WERI-Rb-1 (cell line): Measurements from ENCODE around the gene FSTL4.
A peak's percentile ranks its signal among the peaks of the same experiment; 100 is the strongest.

Experiments used
- DNase-seq: peaks from one replicate; pipeline ENCODE4 v3.0.0-alpha.2; 2020
- H3K27ac ChIP-seq: fragments of 250-450 bp; sonication (Bioruptor Pico); 2 replicates; pipeline ENCODE4 v1.5.1; 2020; ENCODE audit warnings: mild to moderate bottlenecking, moderate library complexity
- H3K27me3 ChIP-seq: fragments of 250-450 bp; sonication (Bioruptor Pico); 2 replicates; pipeline ENCODE4 v1.5.1; 2021; ENCODE audit warnings: mild to moderate bottlenecking, low read depth, moderate library complexity; ENCODE audit not compliant: insufficient read depth, severe bottlenecking
- H3K36me3 ChIP-seq: fragments of 250-450 bp; sonication (Bioruptor Pico); 2 replicates; pipeline ENCODE4 v1.5.1; 2020; ENCODE audit warnings: mild to moderate bottlenecking, moderate library complexity
- H3K4me3 ChIP-seq: 2 replicates; pipeline ENCODE4 v1.5.1; 2011; ENCODE audit warnings: low read depth, mild to moderate bottlenecking, control low read depth, low read length
- H3K9me3 ChIP-seq: fragments of 250-450 bp; sonication (Bioruptor Pico); 2 replicates; pipeline ENCODE4 v1.5.1; 2021; ENCODE audit warnings: mild to moderate bottlenecking, moderate library complexity; ENCODE audit not compliant: severe bottlenecking
- TF ChIP-seq, protein P1 (sequence below): IDR thresholded peaks from 2 replicates; pipeline ENCODE4 v1.5.1; 2011; ENCODE audit warnings: low read depth, mild to moderate bottlenecking, control low read depth, inconsistent platforms, low read length

Gene FSTL4

DNA sequence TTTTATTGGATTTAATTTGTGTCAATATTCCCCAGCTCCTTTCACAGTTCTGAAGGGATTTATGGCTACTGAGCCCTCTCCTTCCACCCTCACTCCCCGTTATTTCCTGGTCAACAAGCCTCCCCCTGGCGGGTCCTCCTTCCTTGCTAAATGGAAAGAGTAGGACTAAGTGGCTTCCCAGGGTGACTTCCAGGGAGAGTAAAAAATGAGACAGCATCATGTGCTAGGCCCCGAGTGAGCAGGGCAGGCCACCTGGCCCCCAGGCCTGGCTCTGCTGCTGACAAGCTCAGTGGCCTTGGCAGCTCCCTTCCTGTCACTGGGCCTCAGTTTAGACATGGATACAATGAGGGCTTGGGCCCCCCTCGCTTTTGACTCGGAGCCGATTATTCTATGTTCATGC, 359.3 kb downstream of the FSTL4 start:
- no peak for DNase-seq
- H3K9me3 ChIP-seq: no peaks in the 10 kb centered on the region
- TF ChIP-seq, protein P1, sequence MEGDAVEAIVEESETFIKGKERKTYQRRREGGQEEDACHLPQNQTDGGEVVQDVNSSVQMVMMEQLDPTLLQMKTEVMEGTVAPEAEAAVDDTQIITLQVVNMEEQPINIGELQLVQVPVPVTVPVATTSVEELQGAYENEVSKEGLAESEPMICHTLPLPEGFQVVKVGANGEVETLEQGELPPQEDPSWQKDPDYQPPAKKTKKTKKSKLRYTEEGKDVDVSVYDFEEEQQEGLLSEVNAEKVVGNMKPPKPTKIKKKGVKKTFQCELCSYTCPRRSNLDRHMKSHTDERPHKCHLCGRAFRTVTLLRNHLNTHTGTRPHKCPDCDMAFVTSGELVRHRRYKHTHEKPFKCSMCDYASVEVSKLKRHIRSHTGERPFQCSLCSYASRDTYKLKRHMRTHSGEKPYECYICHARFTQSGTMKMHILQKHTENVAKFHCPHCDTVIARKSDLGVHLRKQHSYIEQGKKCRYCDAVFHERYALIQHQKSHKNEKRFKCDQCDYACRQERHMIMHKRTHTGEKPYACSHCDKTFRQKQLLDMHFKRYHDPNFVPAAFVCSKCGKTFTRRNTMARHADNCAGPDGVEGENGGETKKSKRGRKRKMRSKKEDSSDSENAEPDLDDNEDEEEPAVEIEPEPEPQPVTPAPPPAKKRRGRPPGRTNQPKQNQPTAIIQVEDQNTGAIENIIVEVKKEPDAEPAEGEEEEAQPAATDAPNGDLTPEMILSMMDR: no peak
- no peak overlapping the region for H3K4me3 ChIP-seq
- H3K27ac ChIP-seq: no peak overlapping the region
- H3K27me3 ChIP-seq: no peaks in the 10 kb centered on the region
- H3K36me3 ChIP-seq: no peaks in the 10 kb centered on the region

DNA sequence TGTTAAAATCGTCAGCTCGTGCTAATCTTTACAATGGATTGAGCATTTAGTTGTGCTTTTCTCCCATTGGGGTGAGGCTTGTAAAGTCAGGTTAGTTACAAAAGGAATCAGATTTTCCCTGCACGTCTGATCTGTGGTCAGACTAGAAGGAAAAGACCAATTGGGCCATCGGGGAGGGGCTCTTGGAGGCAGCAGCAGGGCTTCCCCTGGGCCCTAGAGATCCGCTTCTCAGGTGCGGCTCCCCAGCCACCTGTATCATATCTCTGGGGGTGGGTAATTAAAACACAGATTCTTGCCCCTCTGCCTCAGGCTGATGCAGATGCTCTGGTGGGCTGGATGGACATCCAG, 360.2 kb downstream of the FSTL4 start:
- Histone ChIP-seq H3K27ac (no peak overlapping the region; the same call in 1 of the 2 replicates), H3K4me3 (no peak overlapping the region)

DNA sequence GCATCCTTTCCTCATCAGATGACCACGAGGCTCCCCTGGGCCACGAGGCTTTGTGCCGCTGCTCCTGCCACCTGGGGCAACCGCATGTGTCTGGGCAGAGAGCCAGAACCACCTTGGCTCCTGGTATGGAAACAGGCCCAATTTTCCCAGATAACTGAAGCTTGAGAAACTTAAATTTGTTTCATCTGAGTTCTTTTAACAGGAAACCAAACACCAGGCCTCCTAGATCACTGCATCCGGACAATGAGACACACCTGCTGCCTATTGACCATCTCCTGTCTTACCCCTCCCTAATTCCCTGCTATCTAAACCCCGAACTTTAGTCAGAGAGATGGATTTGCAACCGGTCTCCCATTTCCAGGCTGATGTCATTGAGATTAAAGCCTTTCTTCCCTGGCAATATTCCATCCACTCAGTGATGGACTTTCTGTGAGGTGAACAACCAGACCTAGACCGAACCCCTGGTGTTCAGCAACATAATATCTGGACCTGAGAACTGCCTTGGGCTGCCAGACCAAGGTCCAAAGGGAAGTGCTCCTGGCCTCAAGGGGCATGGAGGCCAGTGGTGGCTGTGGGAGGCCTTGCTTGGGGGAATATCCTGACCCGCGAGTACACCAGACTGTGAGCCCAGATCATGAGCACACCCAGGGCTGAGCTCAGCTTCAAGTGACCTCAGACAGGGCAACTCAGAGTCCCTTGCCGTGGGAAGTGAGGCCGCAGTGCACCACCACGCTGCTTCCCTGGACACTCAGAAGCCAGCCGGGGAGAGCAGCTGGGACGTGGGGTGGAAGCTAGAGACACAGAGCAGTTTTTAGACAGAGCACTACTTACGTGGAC, 360.8 kb downstream of the FSTL4 start:
- Histone ChIP-seq H3K27ac (peak overlapping the region; percentile 14; the same call in 1 of the 2 replicates), H3K9me3 (no peaks in the 10 kb centered on the region), H3K36me3 (no peaks in the 10 kb centered on the region), H3K4me3 (no peak overlapping the region), H3K27me3 (no peaks in the 10 kb centered on the region)
- DNase-seq: no peak
- TF ChIP-seq, protein P1: no peak

More for the DNA sequence above, 360.2 kb downstream of the FSTL4 start:
- TF ChIP-seq, protein P1: no peak
- no peaks in the 10 kb centered on the region for H3K36me3 ChIP-seq
- DNase-seq: no peak
- no peaks in the 10 kb centered on the region for H3K27me3 ChIP-seq
- no peaks in the 10 kb centered on the region for H3K9me3 ChIP-seq

DNA sequence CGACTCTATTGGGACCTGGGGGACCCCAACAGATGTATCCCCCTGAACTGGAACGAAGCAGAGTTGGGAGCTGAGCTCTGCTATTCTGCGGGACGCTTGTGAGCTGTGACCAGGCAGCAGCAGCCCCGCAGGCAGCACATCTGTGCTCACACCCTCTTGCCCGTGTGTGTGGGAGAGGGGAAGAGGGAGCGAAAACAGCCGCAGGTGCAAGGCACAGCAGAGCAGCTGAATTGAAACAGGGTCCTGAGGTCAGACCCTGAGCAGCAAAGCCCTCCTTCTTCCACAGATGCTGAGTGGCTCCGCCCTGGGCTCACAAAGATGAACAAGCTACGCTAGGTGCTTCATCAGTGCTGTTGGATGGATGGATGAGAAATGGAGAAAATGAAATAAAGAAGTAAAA, 361.8 kb downstream of the FSTL4 start:
- no peak overlapping the region for H3K27ac ChIP-seq
- H3K27me3 ChIP-seq: no peaks in the 10 kb centered on the region
- H3K36me3 ChIP-seq: no peaks in the 10 kb centered on the region
- no peak overlapping the region for H3K4me3 ChIP-seq
- H3K9me3 ChIP-seq: no peaks in the 10 kb centered on the region
- DNase-seq: no peak
- TF ChIP-seq, protein P1: no peak

DNA sequence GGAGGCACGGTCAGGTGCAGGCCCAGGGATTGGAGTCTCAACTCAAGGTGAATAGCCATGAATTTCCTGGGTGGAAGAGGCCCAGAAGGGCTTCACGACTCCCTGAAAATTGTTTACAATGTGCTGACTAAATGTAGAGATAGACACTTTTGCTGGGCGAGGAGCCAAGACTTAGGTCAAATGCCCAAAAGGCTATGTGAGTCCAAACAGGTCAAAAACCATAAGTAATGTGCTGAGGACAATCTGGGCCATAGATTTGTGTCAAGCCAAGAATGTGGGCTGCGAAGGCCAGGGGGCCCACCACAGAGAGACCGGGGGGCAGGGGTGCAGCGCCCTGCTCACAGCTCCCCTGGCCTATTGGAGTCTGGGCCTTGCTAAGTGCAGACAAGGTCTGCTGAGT, 362.7 kb downstream of the FSTL4 start:
- no peaks in the 10 kb centered on the region for H3K27me3 ChIP-seq
- TF ChIP-seq, protein P1: no peak
- no peak overlapping the region for H3K4me3 ChIP-seq
- no peak for DNase-seq
- H3K36me3 ChIP-seq: no peaks in the 10 kb centered on the region
- H3K9me3 ChIP-seq: no peaks in the 10 kb centered on the region
- no peak overlapping the region for H3K27ac ChIP-seq
